Heart left ventricle (tissue), 16 donors: ENCODE results near the gene NFIX. TPM values are rescaled to one million over a fixed set of nuclear protein-coding genes. Genes with fewer than 3 reads are reported as not detected.

Experiments
- ATAC-seq, 4 donors: fragments of 200-7000 bp; cut with Tn5 transposase; one replicate each; pipeline ENCODE4 v1.9.1; 2020 to 2022; ENCODE audit warnings: moderate library complexity in 4 of 4, mild to moderate bottlenecking in 3 of 4, moderate number of reproducible peaks in 1 of 4
- DNase-seq, 5 donors: peaks; one replicate each; pipeline ENCODE4 v3.0.0-alpha.2; 2020
- H3K27ac ChIP-seq, 12 donors: fragments of 200-600 bp; sonication (generic) in 4 of 12; one replicate each; pipeline versions ENCODE4 v1.5.0 to v1.8.0; 2016 to 2022; ENCODE audit warnings: mild to moderate bottlenecking in 2 of 12
- H3K27me3 ChIP-seq, 9 donors: fragments of 200-600 bp; sonication (generic) in 2 of 9; one replicate each; pipeline versions ENCODE4 v1.5.1 to v1.8.0; 2016 to 2022; ENCODE audit warnings: mild to moderate bottlenecking in 3 of 9
- H3K36me3 ChIP-seq, 9 donors: fragments of 200-600 bp; sonication (generic) in 2 of 9; one replicate each; pipeline versions ENCODE4 v1.5.0 to v1.8.0; 2018 to 2022; ENCODE audit warnings: mild to moderate bottlenecking in 2 of 9
- H3K4me1 ChIP-seq, 12 donors: fragments of 200-600 bp; sonication (generic) in 4 of 12; one replicate each; pipeline versions ENCODE4 v1.5.0 to v1.8.0; 2016 to 2022; ENCODE audit warnings: mild to moderate bottlenecking in 3 of 12
- H3K4me3 ChIP-seq, 12 donors: fragments of 200-600 bp; sonication (generic) in 4 of 12; one replicate each; pipeline versions ENCODE4 v1.5.0 to v1.8.0; 2017 to 2022; ENCODE audit warnings: mild to moderate bottlenecking in 9 of 12, moderate library complexity in 4 of 12
- H3K9me3 ChIP-seq, 12 donors: fragments of 200-600 bp; sonication (generic) in 4 of 12; one replicate each; pipeline versions ENCODE4 v1.5.0 to v1.8.0; 2016 to 2022; ENCODE audit warnings: mild to moderate bottlenecking in 1 of 12
- CTCF ChIP-seq, 12 donors: fragments of 200-600 bp; sonication (generic) in 4 of 12; IDR thresholded peaks; one replicate each; pipeline versions ENCODE4 v1.5.0 to v1.8.0; 2018 to 2022; ENCODE audit warnings: antibody characterized with exemption in 12 of 12, mild to moderate bottlenecking in 5 of 12
- POLR2A ChIP-seq, 2 donors: fragments of 450-650 bp; IDR thresholded peaks; one replicate each; pipeline ENCODE4 v1.6.1; 2017; ENCODE audit warnings: antibody characterized with exemption in 2 of 2, mild to moderate bottlenecking in 2 of 2, moderate library complexity in 2 of 2
- WGBS, 4 donors: extraction: QIAGEN DNeasy Blood & Tissue Kit in 2 of 4; methylation state at CpG; one replicate each; pipeline versions ENCODE4 v1.1.5 to v1.1.7; 2013 to 2018; 5-methylcytosine and 5-hydroxymethylcytosine counted together
- intact Hi-C, 10 donors: fragments of 100-400 bp; cut with DNase I; formaldehyde crosslinking; loops; one replicate each; pipeline versions ENCODE4 v1.11.1 to v1.14.2; 2022
- polyA plus RNA-seq, 2 donors: library from polyadenylated mRNA; stranded (reverse); fragments of 200-250 nt; gene quantifications; one replicate each; pipeline ENCODE4 v1.2.3, GENCODE V29; 2013
- total RNA-seq, 9 donors: library from RNA; depleted of rRNA in 2 of 9; stranded (reverse); fragments of >200 nt in 2 of 9; fragmentation: NEBNext Ultra II Directional in 3 of 9; extraction: Animal tissue kit (Norgen Biotek cat#: 25700) in 3 of 9; gene quantifications; one replicate each; pipeline versions ENCODE4 v1.1.0 to v1.2.4, GENCODE V29; 2016 to 2023
- donor health status: ischemic (EF 13 %, LVEDD 7.1; RV severe dilation, severe dysfunction).
- donor health status: healthy with polysubstance abuse.
- donor health status: DM: no; HTN: yes; CAD: no.
- donor health status: DM: no; HTN: no; CAD: no.
- donor health status: ischemic (EF 25% LVEDD 6.9; RV normal size, moderate dysfunction).
- donor health status: ischemic (EF 25% LVEDD 5.7; RV mildly dilated, moderate dysfunction).
- donor health status: healthy.
- donor health status: DM: yes; HTN: yes; CAD: no.
- donor health status: ischemic (EF 35%, LVEDD 5.7; RV mildly dilated, moderate dysfunction).
- donor health status: nonischemic (EF 11% LVEDD 7.7; RV severe dilation, severe dysfunction).
- donor health status: DM: yes; HTN: yes; CAD: no.
- donor health status: PGD.
- donor health status: ischemic (EF 29% LVEDD 5.4; RV normal size, mild dysfunction).
- donor health status: nonischemic (EF 23%, LVEDD 6.1; RV moderate dilation, normal function).

The NFIX gene
- total and polyA plus RNA-seq, 11 donors = 42.1 to 147 (median 107) TPM

GRCh38 chr19:13026462-13027370 is 31.4 kb downstream of the NFIX start:
- WGBS, 4 donors = 69 to 76% (median 71%) methylated on average over 14 of the region's 14 CpGs
- H3K4me1 ChIP-seq = peaks cover 3 to 98% (median 74%) of the 10 kb centered on the region in 12 donors
- H3K36me3 ChIP-seq = peaks cover 0 to 28% (median 7%) of the 10 kb centered on the region in 9 donors
- peaks cover 0 to 11% (median 0%) of the 10 kb centered on the region in 9 donors for H3K27me3 ChIP-seq
- H3K9me3 ChIP-seq = no peaks in the 10 kb centered on the region
- DNase-seq = no peak
- TF ChIP-seq POLR2A (IDR thresholded peaks at IDR 0.05) (no peak), CTCF (IDR thresholded peaks at IDR 0.05) (no peak)
- H3K4me3 ChIP-seq = peak overlapping the region in 8 of 12 donors; percentile 3 to 64 (median 52)
- peak overlapping the region in 10 of 12 donors; percentile 14 to 97 (median 88) for H3K27ac ChIP-seq
- intact Hi-C loops = loop anchor here in 4 of 10 donors (5.0 kb wide), 2 partner anchors 36 to 39 kb away; no protein-coding TSS in a partner anchor
- ATAC-seq = no peak

- ATAC-seq = no peak
- WGBS, 4 donors = 75 to 86% (median 78%) methylated on average over 6 of the region's 6 CpGs
- intact Hi-C loops = loop anchor here in 4 of 10 donors (5.0 kb wide), 2 partner anchors 35 to 40 kb away; no protein-coding TSS in a partner anchor
These were observed 32.3 kb downstream of the NFIX start for GRCh38 chr19:13027557-13027956.

GRCh38 chr19:13028027-13028426 is 32.8 kb downstream of the NFIX start:
- ATAC-seq (no peak), DNase-seq (no peak)
- no peaks in the 10 kb centered on the region for H3K9me3 ChIP-seq
- WGBS, 4 donors = 90 to 96% (median 94%) methylated on average over 3 of the region's 3 CpGs
- peak overlapping the region in 8 of 12 donors; percentile 21 to 97 (median 52) for H3K27ac ChIP-seq
- intact Hi-C loops = loop anchor here in 4 of 10 donors (5.0 kb wide), 2 partner anchors 34 to 41 kb away; no protein-coding TSS in a partner anchor
- H3K4me3 ChIP-seq = peak overlapping the region in 3 of 12 donors; percentile 4 to 64 (median 59)
- H3K36me3 ChIP-seq = peaks cover 0 to 28% (median 7%) of the 10 kb centered on the region in 9 donors
- no peak for TF ChIP-seq CTCF (IDR thresholded peaks at IDR 0.05)
- TF ChIP-seq POLR2A (IDR thresholded peaks at IDR 0.05) = no peak
- peaks cover 0 to 98% (median 75%) of the 10 kb centered on the region in 12 donors for H3K4me1 ChIP-seq
- peaks cover 0 to 11% (median 0%) of the 10 kb centered on the region in 9 donors for H3K27me3 ChIP-seq

More at GRCh38 chr19:13027557-13027956, 32.3 kb downstream of the NFIX start:
- Histone ChIP-seq H3K36me3 (peaks cover 0 to 28% (median 7%) of the 10 kb centered on the region in 9 donors), H3K27ac (peak overlapping the region in 9 of 12 donors; percentile 14 to 97 (median 91)), H3K27me3 (peaks cover 0 to 11% (median 0%) of the 10 kb centered on the region in 9 donors), H3K4me1 (peaks cover 0 to 98% (median 74%) of the 10 kb centered on the region in 12 donors), H3K4me3 (peak overlapping the region in 4 of 12 donors; percentile 49 to 64 (median 61)), H3K9me3 (no peaks in the 10 kb centered on the region)
- no peak for TF ChIP-seq CTCF (IDR thresholded peaks at IDR 0.05)
- TF ChIP-seq POLR2A (IDR thresholded peaks at IDR 0.05) = no peak
- no peak for DNase-seq
